ENCODE data around the gene ZNF471.
A peak's percentile ranks its signal among the peaks of the same experiment; 100 is the strongest.

Gene ZNF471

DNA sequence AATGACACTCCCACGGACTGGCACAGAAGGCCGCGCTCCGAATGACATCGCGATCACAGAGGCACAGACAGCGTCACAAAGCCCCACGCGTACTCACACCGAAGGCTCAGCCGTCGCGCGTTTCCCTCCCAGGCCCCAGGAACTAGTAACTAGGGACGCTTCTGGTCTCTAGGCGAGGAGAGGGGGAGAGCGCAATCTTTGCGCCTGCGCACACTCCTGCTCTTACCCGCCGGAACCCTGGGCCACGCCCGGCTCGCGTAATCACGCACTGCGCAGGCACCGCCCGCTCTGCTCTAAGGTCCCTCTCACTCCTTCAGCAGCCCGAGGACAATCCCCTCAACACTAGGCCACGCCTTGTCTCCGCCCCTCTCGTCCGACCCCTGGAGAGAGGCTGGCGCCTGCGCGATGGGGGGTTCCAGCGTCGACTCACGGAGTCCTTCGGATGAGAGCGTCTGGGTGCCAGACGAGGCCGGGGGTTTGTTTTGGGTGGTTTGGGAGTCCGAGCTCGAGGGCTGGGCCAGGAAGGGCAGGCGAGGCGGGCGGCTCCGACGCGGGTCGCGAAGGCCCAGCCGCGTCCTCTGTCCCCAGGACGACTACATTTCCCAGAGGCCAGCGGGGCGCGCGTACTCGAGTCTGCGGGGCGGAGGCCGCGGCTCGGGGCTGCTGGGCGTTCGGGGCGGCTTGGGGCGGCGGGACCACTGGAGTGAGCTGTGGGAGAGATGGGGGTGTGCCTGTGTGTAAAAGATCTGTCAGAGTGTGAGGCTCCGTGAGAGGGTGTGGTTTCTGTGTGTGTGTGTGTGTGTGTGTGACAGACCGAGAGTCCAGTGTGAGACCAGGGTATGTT is at the start of gene ZNF471:
ZNF471 (plus strand) TSS at position 410 of the 844 bp plus-strand sequence. CDS start 3,717 bp downstream, outside the sequence.
- DNase-seq, result peak; percentile 95

GRCh38 chr19:56474308-56474707 is 33.3 kb upstream of the ZNF471 start:
- no peak for DNase-seq

DNA sequence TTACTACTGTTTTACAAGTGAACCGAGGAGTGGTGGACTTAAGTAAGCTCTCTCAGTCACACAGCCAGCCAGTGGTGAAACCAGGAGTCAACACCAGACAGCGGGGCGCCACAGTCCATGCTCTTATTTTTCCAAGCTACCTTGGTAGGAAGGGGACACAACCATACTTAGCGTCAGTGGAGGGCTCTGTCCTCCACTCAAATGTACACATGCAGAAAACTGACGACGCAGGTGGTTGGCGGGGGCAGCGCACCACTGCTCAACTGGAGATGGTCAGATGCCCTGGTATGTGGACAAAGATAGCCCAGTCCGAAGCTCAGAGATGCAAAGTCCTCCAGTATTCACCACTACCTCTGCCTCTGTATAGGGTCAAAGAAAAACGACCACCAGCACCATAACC is 31.6 kb upstream of the ZNF471 start:
- no peak for DNase-seq

GRCh38 chr19:56476651-56477428 is 30.8 kb upstream of the ZNF471 start, which contains the start of gene ZNF667:
Gene ZNF667, minus strand, starts transcription at chr19:56477345. Its CDS starts 14,975 bp downstream, at chr19:56462370.
- no peak for DNase-seq

DNA sequence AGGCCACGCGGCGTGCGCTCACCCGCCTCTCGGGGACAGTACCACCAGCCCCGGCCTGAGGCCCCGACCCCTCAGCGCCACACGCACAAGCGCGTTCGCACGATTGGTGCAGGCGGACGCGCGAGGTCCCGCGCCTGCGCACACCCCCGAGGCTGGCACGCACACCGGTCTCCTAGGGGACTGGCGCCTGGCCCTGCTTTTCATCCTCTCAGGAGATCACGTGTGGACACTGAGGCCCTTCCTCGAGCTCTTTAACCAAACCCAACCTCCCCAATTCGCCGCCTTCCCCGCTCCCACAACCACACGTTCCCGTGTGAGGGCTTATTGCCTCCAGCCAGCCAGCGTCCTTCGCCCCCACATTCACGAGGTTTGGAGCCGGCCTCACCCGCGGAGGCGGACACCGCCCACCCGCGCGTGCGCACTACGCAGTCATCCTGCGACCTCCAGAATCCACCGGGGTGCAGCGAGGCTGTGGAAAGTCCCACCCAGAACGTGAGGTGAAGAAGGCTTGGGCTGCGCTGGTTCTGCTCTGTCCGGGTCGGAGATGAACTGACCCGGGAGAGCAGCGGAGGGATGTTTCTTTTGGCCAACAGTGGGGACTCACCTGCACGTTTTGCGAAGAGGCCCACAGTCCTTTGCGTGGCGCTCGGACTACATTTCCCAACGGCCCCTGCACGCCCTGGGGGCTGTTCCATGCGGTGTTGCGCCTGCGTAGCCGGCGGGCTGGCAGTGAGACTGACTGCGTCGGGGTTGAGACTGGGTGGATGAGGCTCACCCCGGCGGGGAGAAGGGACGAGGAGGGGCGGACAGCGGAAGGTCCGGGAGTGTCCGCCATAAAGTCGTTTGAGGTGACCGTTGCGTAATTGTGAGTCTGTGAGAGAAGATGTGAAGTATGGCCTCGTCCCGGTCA is 30.0 kb upstream of the ZNF471 start:
- peak; percentile 85 for DNase-seq

- DNase-seq, result no peak
Observed at GRCh38 chr19:56491399-56491798, 16.3 kb upstream of the ZNF471 start.

- DNase-seq, result no peak
Observed at GRCh38 chr19:56504581-56504980, 3.1 kb upstream of the ZNF471 start.

GRCh38 chr19:56508290-56508778 is 679 bp downstream of the ZNF471 start:
- DNase-seq, result no peak

GRCh38 chr19:56525214-56525860 is 17.7 kb downstream of the ZNF471 start:
- DNase-seq, result no peak

DNA sequence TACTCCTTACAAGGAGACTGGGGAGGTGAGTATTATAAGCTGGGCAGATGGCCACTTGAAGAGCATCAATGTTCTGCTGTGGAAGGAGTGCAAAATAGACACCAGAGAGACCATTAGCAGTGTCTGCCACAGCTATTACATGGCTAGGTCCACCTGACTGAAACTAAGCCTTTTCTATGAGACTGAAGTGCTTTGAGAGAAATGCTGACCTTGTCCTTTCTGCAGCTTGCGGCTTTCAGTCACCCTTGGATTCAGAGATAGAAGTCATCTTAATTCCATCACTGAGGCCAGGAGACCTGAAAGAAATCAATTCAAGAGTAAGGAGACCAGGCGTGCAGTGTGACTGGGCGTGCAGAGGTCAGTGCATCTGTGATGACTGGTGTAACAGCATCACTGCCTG is 29.8 kb downstream of the ZNF471 start:
- DNase-seq, result no peak

- DNase-seq, result peak; percentile 89
Observed at GRCh38 chr19:56538254-56538760, 30.7 kb downstream of the ZNF471 start.

DNA sequence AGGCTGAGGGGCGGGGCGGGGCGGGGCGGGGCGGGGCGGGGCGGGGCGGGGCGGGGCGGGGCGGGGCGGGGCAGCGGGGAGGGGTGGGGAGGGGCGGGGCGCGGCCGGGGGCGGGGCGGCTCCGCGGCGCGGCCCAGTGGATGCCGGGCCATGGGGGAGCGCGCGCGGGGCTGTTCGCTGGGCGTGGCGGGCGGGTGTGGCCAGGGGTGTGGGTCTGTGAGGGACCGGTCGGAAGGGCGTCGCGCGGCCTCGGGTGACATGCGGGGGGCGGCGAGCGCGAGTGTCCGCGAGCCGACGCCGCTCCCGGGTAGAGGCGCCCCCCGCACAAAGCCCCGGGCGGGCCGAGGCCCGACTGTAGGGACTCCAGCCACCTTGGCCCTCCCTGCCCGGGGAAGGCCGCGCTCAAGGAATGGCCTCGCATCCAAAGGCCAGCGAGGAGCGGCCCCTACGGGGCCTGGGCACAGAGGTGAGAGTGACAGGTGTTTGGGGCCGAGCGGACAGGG is 31.2 kb downstream of the ZNF471 start, which contains the start of gene ZFP28:
ZFP28 (plus strand) TSS at position 188 of the 503 bp plus-strand sequence; CDS start at position 259, 71 bp downstream.
- DNase-seq, result peak; percentile 81

- DNase-seq, result no peak
Observed at GRCh38 chr19:56543776-56544175, 36.1 kb downstream of the ZNF471 start.

DNA sequence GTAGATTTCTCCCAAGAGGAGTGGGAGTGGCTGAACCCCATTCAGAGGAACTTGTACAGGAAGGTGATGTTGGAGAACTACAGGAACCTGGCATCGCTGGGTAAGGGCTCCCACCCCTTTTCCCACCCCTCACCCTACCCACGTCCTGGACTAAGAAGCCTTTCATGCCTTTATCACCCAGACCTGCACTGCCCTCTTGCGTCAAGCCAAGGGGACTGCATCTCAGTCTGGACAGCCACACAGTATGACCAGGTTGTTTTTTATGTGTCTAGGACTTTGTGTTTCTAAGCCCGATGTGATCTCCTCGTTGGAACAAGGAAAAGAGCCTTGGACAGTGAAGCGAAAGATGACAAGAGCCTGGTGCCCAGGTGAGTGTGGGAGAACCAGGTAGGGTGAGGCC is 39.9 kb downstream of the ZNF471 start:
- DNase-seq, result no peak

DNA sequence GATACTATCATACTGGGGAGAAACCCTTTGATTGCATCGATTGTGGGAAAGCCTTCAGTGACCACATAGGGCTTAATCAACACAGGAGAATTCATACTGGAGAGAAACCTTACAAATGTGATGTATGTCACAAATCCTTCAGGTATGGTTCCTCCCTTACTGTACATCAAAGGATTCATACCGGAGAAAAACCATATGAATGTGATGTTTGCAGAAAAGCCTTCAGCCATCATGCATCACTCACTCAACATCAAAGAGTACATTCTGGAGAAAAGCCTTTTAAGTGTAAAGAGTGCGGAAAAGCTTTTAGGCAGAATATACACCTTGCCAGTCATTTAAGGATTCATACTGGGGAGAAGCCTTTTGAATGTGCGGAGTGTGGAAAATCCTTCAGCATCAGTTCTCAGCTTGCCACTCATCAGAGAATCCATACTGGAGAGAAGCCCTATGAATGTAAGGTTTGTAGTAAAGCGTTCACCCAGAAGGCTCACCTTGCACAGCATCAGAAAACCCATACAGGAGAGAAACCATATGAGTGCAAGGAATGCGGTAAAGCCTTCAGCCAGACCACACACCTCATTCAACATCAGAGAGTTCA is 46.7 kb downstream of the ZNF471 start:
- no peak for DNase-seq

GRCh38 chr19:56562766-56563165 is 55.1 kb downstream of the ZNF471 start:
- DNase-seq, result no peak

- DNase-seq, result peak; percentile 4
Observed at GRCh38 chr19:56566904-56567273, 59.2 kb downstream of the ZNF471 start.

- peak; percentile 85 for DNase-seq
Observed at GRCh38 chr19:56567274-56568120, 59.8 kb downstream of the ZNF471 start, which contains the start of gene ZNF470. Gene ZNF470, plus strand, starts transcription at chr19:56567468. Its CDS starts 2,844 bp downstream, at chr19:56570312.

GRCh38 chr19:56572589-56572988 is 64.9 kb downstream of the ZNF471 start:
- no peak for DNase-seq

DNA sequence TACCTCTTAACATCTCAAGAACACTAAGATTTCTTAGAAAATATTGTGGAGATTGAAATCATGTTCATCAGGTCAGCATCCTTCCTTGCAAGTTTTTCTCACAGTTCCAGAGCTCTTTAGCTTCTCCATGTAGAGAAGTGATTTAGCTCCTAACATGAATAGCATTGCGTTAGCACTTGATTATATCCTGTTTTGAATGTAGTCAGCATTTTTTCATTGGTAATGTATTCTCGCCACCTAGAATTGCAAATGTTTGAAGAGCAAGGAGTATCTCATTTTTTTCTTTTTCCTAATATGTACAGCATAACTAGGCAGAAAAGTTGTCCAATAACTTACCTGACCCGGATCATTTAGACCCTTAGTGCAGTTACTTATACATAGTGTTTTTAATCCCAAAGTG is 66.3 kb downstream of the ZNF471 start:
- DNase-seq, result no peak

Data from NCI-H2171 (cell line).